ENCODE data around the gene KIF3A. TPM values are rescaled to one million over a fixed set of nuclear protein-coding genes. Genes with fewer than 3 reads are reported as not detected.

Gene KIF3A
- total and polyA plus RNA-seq, 2 experiments from 2014 or later: 5.4 to 10.5 TPM

GRCh38 chr5:132744659-132745058, 7.3 kb upstream of the KIF3A start:
- no peak overlapping the region for H3K27ac ChIP-seq
- H3K9me3 ChIP-seq (ENCODE audit: low read depth): no peaks in the 10 kb centered on the region
- no peak overlapping the region for H3K4me3 ChIP-seq
- no peaks in the 10 kb centered on the region for H3K4me1 ChIP-seq (ENCODE audit: low read depth)
- DNase-seq (ENCODE audit: low read depth in 1 of 2, low spot score in 1 of 2): no peak
- no peak for TF ChIP-seq CTCF (IDR thresholded peaks at IDR 0.05; ENCODE audit: low read depth, low read length)
- H3K27me3 ChIP-seq: peaks cover 79% of the 10 kb centered on the region
- no peaks in the 10 kb centered on the region for H3K36me3 ChIP-seq

- no peaks in the 10 kb centered on the region for H3K36me3 ChIP-seq
- no peak overlapping the region for H3K4me3 ChIP-seq
- no peak overlapping the region for H3K27ac ChIP-seq
- no peaks in the 10 kb centered on the region for H3K4me1 ChIP-seq (ENCODE audit: low read depth)
- H3K27me3 ChIP-seq: peaks cover 58% of the 10 kb centered on the region
- no peaks in the 10 kb centered on the region for H3K9me3 ChIP-seq (ENCODE audit: low read depth)
- no peak for TF ChIP-seq CTCF (IDR thresholded peaks at IDR 0.05; ENCODE audit: low read depth, low read length)
- no peak for DNase-seq (ENCODE audit: low read depth in 1 of 2, low spot score in 1 of 2)
Observed at GRCh38 chr5:132742626-132743025, 5.3 kb upstream of the KIF3A start.

- no peak for TF ChIP-seq CTCF (IDR thresholded peaks at IDR 0.05; ENCODE audit: low read depth, low read length)
- no peak for DNase-seq (ENCODE audit: low read depth in 1 of 2, low spot score in 1 of 2)
- Histone ChIP-seq H3K4me1 (ENCODE audit: low read depth) (no peaks in the 10 kb centered on the region), H3K4me3 (no peak overlapping the region), H3K9me3 (ENCODE audit: low read depth) (no peaks in the 10 kb centered on the region), H3K36me3 (no peaks in the 10 kb centered on the region), H3K27ac (no peak overlapping the region), H3K27me3 (peaks cover 54% of the 10 kb centered on the region)
Observed at GRCh38 chr5:132742158-132742557, 4.8 kb upstream of the KIF3A start.

GRCh38 chr5:132739232-132739631, 1.9 kb upstream of the KIF3A start:
- no peak overlapping the region for H3K27ac ChIP-seq
- no peak for TF ChIP-seq CTCF (IDR thresholded peaks at IDR 0.05; ENCODE audit: low read depth, low read length)
- no peak for DNase-seq (ENCODE audit: low read depth in 1 of 2, low spot score in 1 of 2)
- peaks cover 5% of the 10 kb centered on the region for H3K4me1 ChIP-seq (ENCODE audit: low read depth)
- H3K27me3 ChIP-seq: peaks cover 24% of the 10 kb centered on the region
- H3K36me3 ChIP-seq: no peaks in the 10 kb centered on the region
- H3K9me3 ChIP-seq (ENCODE audit: low read depth): no peaks in the 10 kb centered on the region
- no peak overlapping the region for H3K4me3 ChIP-seq

GRCh38 chr5:132737982-132738681, 786 bp upstream of the KIF3A start:
- H3K27me3 ChIP-seq: peaks cover 17% of the 10 kb centered on the region
- DNase-seq (ENCODE audit: low read depth in 1 of 2, low spot score in 1 of 2): no peak
- no peaks in the 10 kb centered on the region for H3K36me3 ChIP-seq
- no peak overlapping the region for H3K4me3 ChIP-seq
- no peak overlapping the region for H3K27ac ChIP-seq
- no peaks in the 10 kb centered on the region for H3K9me3 ChIP-seq (ENCODE audit: low read depth)
- peaks cover 5% of the 10 kb centered on the region for H3K4me1 ChIP-seq (ENCODE audit: low read depth)
- no peak for TF ChIP-seq CTCF (IDR thresholded peaks at IDR 0.05; ENCODE audit: low read depth, low read length)
